Esophagus squamous epithelium (tissue), 4 donors: ENCODE measurements around the gene APH1B.
"Not testable (repeated sequence)": the region's sequence is repeated elsewhere in the genome, so short reads cannot be mapped to it uniquely, and the experiment has no call there.

Experiments
- CTCF ChIP-seq, 6 experiments: fragments of 450-650 bp in 4 of 6; fragments of 200-600 bp in 2 of 6; sonication (generic) in 2 of 6; IDR thresholded peaks; one replicate each; pipeline ENCODE4 v1.5.1; 2016 to 2019; ENCODE audit warnings: antibody characterized with exemption in 6 of 6, mild to moderate bottlenecking in 4 of 6, moderate library complexity in 4 of 6
- POLR2A ChIP-seq, 4 donors: fragments of 450-650 bp; IDR thresholded peaks; one replicate each; pipeline ENCODE4 v1.6.1; 2017; ENCODE audit warnings: antibody characterized with exemption in 4 of 4, mild to moderate bottlenecking in 4 of 4, moderate library complexity in 3 of 4

- not testable (repeated sequence) for TF ChIP-seq POLR2A, CTCF (IDR thresholded peaks at IDR 0.05)
Measured at GRCh38 chr15:63237086-63237485, 40.3 kb upstream of the APH1B start.
